Upper lobe of left lung (tissue), 4 donors: ENCODE results near the gene DOK1.

Experiments
- CTCF ChIP-seq, 6 experiments: fragments of 450-650 bp in 4 of 6; fragments of 200-600 bp in 2 of 6; sonication (generic) in 2 of 6; IDR thresholded peaks; one replicate each; pipeline ENCODE4 v1.5.1; 2016 to 2019; ENCODE audit warnings: antibody characterized with exemption in 6 of 6
- EP300 ChIP-seq, 4 donors: sonication (generic); formaldehyde crosslinking; IDR thresholded peaks; one replicate each; pipeline ENCODE4 v1.5.1; 2017; ENCODE audit warnings: antibody characterized with exemption in 4 of 4, control low read depth in 2 of 4
- POLR2A ChIP-seq, 4 donors: fragments of 450-650 bp; IDR thresholded peaks; one replicate each; pipeline ENCODE4 v1.5.1; 2016 to 2017; ENCODE audit warnings: antibody characterized with exemption in 4 of 4, mild to moderate bottlenecking in 2 of 4
- POLR2AphosphoS5 ChIP-seq, 2 donors: sonication (generic); formaldehyde crosslinking; IDR thresholded peaks; one replicate each; pipeline ENCODE4 v1.5.1; 2017; ENCODE audit warnings: antibody characterized with exemption in 2 of 2

GRCh38 chr2:74548285-74548899, 6.1 kb upstream of the DOK1 start:
- TF ChIP-seq CTCF (IDR thresholded peaks at IDR 0.05) (no peak), POLR2AphosphoS5 (IDR thresholded peaks at IDR 0.05) (no peak), POLR2A (IDR thresholded peaks at IDR 0.05) (no peak), EP300 (IDR thresholded peaks at IDR 0.05) (no peak)
